GM18526 (cell line): ENCODE data around the gene IKZF4.

Experiments used
- POLR2A ChIP-seq: IDR thresholded peaks from 3 replicates; pipeline ENCODE4 v1.6.1; 2011; ENCODE audit not compliant: insufficient read length; ENCODE audit errors: extremely low read depth

IKZF4 gene

DNA sequence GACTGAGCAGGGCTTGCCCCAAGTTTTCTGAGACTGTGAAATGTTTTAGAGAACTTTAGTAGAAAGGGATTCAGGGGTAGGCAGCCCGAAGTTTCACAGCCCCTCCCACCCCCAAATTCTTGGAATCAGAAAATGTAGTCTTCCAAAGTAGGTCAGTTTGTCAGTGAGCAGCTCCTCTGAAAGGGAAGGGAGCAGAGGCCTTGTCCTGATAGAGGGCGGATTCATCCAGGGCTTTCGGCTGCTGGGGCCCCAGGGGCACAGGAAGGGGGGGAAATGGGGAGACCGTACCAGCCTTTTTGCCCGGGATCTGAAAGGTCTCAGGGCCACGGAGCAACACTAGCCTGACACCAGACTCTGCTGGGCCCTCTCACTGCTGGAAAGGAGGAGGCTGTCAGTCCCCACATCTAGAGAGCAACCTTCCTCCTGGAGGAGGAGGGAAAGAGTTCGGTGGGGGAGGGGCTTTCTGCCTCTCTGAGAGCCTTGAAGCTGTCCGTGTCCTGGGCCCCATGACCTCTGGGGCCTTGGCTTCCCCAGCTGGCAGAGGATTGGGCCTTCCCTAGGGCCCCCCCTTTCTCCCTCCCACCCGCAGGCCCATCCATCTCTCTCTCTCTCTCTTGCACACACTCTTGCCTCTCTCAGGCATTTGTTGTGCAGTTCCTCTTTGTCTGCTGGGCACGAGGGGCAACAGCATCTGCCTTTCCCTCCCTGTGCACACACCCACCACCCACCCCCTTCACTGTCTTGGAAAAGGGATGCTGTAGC lies at the start of gene IKZF4:
TSS of gene IKZF4 (plus strand) at position 621 of the 762 bp plus-strand sequence. CDS start 451 bp downstream, outside the sequence.
- no peak for TF ChIP-seq POLR2A

DNA sequence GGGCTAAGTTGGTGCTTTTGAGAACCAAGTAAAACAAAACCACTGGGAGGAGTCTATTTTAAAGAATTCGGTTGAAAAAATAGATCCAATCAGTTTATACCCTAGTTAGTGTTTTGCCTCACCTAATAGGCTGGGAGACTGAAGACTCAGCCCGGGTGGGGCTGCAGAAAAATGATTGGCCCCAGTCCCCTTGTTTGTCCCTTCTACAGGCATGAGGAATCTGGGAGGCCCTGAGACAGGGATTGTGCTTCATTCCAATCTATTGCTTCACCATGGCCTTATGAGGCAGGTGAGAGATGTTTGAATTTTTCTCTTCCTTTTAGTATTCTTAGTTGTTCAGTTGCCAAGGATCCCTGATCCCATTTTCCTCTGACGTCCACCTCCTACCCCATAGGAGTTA lies 48.8 kb upstream of the IKZF4 start:
- no peak for TF ChIP-seq POLR2A

DNA sequence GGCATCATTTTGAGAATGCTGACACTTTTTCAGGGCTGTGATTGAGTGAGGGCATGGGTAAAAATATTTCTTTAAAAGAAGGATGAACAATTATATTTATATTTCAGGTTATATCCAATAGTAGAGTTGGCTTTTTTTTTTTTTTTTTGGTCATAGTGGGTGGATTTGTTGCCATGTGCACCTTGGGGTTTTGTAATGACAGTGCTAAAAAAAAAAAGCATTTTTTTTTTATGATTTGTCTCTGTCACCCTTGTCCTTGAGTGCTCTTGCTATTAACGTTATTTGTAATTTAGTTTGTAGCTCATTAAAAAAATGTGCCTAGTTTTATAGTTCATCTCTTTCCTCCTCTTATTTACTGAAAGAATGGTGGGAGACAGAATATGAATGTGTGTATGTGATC lies 48.4 kb upstream of the IKZF4 start:
- TF ChIP-seq POLR2A, result no peak

DNA sequence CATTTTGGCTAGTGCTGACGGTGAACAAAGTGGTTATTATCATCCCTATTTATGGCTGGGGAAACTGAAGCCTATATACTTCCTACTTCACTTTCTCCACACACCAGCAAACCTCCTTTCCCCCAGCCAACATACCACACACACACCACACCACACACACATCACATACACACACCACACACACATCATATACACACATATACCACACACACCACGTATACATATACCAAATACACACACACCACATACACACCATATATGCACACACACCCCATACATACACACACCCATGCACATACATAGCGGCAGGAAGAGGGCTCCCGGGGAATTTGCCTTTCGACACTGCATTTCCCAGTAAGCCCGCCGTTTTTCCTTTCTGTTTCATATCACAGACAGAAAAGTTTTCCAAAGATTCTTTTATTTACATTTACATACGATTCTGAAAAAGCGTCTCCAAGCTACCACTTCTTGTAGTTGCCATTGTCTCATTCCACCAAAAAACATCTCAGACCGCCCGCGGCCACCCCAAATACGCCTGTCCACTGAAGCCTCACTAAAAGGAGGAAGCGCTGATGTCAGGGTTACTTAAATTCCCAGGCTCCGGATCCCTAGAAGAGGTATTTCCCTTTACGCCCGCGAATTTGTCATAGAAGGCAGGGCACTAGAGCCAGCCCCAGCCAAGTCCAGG lies 47.8 kb upstream of the IKZF4 start:
- peak; percentile 39 for TF ChIP-seq POLR2A

DNA sequence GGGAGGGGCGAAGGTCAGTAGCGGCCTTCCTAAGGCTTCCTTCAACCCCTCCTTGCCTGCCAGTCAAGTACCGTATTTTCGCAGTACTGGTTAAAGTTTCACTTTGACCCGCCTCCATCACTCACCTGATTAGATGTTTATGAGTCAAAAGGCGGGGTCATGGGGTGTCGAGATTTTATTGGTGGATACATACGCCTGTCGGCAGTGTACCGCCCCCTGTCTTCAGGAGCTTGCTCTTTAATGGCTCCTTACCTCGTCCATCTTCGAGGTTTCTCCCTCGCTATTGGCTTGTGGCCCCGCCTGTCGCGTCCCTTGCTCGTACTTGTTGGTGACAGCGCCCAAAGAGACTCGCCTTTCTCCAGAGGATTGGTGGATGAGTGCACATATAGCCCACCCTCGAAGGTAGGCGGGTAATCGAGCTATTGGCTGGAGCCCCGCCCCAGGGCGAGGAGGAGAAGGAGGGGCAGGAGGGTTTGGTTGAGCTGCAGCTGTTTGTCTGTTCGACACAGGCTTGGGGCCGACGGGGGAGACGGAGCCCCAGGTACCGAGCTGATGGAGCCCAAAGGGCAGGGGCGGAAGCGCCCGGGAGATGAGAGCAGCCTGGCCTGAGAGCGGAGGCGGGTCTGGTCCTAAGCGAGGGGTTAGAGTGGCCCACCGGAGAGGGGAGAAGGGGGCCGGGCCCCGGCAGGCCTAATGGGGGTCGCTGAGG lies 47.1 kb upstream of the IKZF4 start, which contains the start of gene RAB5B:
TSS of gene RAB5B (plus strand) at position 480 of the 709 bp plus-strand sequence. CDS start 12,883 bp downstream, outside the sequence.
- TF ChIP-seq POLR2A, result peak; percentile 82

DNA sequence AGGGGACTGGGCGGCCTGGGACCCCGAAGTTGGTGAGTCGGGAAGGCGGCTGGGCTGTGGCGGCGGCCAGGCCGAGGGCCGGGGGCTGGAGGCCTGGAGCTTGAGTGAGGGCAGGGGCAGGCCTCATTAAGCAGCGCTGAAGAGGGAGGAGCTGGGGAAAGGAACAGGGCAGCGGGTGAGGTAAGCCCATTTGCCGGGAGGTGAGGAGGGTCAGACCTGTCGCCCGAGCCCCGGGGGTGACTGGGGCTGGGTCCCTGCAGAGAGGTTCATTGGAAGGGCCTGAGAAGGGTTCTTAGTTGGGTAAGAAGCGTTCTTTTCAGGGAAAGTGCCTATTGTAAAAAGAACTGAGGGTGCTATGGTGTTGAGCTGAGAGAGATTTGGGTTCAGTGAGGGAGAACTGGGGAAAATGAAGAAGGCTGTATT lies 46.5 kb upstream of the IKZF4 start:
- TF ChIP-seq POLR2A, result no peak

DNA sequence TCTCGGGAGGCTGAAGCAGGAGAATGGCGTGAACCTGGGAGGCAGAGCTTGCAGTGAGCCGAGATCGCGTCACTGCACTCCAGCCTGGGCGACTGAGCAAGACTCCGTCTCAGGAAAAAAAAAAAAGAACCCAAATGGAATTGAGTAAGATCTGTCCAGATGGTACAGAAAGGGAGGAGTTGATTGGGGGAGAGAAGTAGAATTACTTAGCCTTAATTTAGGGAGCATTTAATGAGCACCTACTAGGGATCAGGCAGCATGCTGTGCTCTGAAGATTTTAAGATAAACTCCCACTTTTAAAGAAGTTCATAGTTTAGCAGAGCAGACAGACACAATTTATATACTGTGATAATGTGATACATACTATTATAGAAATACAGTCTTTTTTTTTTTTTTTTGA lies 42.5 kb upstream of the IKZF4 start:
- TF ChIP-seq POLR2A, result no peak

DNA sequence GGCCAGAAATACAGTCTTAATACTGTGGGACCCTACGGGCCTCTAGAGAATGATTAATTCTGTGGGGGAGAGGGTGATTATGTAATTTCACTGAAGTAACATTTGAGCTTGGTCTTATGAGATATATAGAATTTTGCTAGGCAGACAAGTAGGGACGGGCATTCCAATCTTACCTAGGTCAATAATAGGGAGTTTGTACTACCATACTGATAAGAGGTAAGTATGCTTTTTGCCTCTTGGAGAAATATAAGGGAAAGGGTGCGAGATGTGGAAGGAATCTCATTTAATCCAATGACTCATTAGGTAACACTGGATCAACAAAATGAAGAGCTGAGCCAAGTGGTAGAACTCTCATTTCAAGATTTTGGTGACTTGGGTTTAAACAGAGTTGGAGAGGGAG lies 41.8 kb upstream of the IKZF4 start:
- TF ChIP-seq POLR2A, result no peak

DNA sequence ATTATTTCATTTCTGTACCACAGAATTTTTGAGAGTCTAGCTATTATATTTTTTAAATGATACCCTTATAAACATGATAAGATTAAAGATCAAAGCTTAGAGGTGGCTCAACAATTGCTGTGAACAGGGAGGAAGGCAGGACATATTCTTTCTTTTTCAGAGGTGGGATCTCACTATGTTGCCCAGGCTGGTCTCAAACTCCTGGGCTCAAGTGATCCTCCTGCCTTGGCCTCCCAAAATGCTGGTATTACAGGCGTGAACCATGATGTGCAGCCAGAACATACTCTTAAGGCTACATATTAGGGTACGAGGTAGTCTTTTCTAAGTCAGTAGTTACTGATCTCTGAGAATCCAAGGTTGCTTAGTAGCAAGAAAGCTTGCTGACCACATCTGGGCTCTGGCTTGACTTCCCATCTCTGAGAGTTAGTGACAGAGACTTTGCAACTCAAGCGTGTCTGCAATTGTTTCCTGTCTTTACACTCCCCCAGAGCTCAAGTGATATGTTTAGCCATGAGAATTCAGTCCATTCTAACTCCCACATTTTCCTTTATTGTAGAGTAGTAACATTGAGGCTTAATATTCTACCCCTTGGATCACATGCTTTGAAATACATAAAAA lies 38.4 kb upstream of the IKZF4 start:
- no peak for TF ChIP-seq POLR2A

DNA sequence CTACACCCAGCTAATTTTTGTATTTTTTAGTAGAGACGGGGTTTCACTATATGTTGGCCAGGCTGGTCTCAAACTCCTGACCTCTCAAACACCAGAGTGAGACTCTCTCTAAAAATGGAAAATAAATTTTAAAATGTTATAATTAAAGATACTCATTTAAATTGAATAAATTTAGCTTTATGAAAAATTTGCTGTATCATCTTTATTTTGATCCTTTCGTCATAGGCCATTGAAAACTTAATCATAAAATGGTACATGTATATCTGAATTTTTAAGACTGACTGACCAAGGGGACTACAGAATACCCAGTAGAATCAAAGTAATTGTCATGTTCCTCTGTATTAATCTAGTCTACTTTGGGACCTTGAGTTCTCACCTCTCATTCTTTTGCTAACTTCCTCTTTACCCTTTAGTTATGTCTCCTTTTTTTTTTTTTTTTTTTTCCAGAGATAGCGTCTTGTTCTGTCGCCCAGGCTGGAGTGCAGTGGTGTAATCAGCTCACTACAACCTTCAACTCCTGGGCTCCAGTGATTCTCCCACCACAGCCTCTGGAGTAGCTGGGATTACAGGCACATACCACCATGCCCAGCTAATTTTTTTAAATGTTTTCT lies 37.5 kb upstream of the IKZF4 start:
- TF ChIP-seq POLR2A, result no peak

DNA sequence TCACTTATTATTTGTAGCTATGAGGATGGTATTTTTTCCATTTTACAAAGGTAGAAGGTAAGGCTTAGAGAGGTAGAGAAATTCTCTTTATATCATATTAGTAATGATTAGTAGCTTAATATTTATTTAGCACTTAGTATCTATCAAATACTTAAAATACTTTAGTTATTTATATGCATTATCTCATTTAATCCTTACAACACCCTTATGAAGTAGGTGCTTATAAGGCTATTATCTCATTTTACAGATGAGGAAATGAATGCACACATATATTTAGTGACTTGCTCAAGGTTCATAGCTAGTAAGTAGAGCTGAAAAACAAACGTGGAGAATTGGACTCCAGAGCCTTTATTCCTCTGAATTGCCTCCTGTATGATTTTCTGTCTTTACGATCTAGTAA lies 36.0 kb upstream of the IKZF4 start:
- TF ChIP-seq POLR2A, result no peak

DNA sequence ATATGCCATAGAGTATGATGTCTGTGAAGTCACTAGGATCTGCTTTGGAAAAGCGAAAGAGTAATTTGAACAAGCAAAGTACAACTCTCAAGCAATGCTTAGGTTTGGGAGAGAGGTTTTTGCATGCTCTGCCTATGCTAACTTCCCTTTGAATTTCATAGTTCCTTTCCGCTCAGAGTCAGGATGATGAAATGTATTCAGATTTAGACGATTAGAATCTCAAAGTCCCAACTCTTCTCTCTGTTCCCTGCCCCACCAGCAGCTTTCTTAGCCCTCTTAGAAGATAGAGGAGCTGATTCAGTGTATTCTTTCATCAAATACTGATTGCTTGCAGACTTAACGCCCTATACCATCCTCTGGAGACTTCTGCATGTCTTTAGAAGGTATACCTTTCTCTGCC lies 35.5 kb upstream of the IKZF4 start:
- TF ChIP-seq POLR2A, result no peak

DNA sequence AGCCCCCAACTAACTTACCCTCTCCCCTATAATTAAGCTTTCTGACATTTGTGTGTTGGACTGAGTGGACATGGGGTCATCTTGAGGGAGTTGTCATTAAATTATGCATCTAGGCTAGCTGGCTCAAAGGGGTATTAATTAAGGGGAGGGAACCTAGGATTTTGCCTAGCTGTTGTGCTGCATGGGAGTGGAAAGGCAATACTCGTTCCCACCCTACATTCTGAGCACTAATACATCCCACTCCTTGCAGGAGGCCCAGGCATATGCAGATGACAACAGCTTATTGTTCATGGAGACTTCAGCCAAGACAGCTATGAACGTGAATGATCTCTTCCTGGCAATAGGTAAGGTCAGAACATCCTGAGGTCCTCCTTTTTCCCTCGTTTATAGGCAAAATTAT lies 29.7 kb upstream of the IKZF4 start:
- no peak for TF ChIP-seq POLR2A

DNA sequence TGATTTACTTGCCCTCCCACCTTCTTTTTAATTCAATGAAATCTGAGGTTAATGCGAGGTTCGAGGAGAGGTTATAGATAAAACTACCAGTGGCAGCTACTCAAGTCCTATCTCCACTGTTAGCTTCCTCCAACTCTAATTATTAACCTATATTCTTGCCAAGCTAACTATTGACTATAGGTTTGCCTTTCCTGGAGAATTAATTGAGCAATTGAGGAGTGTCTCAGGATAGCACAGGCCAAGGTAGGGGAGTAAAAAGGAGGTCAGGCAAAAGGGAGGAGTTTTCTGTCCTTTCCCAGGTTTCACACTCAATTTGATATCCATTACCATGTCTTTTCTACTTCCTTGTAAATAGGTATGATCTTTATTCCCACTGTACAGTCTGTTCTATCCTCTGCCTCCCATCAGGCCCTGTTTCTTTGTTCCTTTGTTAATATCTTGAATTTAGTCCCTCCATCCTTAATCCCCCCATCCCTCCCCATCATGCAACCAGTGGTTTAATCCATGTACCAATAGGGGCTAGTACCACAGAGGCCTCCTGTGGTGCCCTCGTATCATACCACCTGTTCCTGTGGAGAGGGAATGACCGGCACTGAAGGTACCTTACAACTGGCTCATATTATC lies 27.5 kb upstream of the IKZF4 start:
- no peak for TF ChIP-seq POLR2A

DNA sequence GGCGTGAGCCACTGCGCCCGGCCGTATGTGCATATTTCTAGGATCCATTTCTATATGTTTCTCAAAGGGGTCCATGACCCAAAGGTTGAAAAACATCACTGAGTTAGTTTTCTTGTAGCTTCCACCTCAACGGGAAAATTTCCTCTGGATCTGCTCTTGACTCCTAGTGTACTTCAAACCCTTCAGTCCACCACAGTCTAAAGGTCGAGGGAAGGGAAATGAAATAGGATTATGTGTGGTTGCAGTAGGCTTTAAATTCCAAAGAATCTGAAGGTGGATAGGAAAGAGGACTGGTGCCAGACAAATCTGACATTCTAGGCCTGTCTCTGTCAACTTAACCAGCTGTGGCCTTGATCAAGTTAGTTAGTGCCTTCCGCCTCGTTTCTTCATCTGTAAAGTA lies 25.5 kb upstream of the IKZF4 start:
- no peak for TF ChIP-seq POLR2A
